ENCODE measurements around the gene CDKN1A. TPM values are rescaled to one million over a fixed set of nuclear protein-coding genes. Genes with fewer than 3 reads are reported as not detected.
"Not testable (repeated sequence)": the region's sequence is repeated elsewhere in the genome, so short reads cannot be mapped to it uniquely, and the experiment has no call there.

CDKN1A gene
- total RNA-seq, 1 experiment from 2014 or later = 67.4 TPM

- no peak for DNase-seq (ENCODE audit: low spot score)
Measured at GRCh38 chr6:36695414-36695813, 16.9 kb downstream of the CDKN1A start.

DNA sequence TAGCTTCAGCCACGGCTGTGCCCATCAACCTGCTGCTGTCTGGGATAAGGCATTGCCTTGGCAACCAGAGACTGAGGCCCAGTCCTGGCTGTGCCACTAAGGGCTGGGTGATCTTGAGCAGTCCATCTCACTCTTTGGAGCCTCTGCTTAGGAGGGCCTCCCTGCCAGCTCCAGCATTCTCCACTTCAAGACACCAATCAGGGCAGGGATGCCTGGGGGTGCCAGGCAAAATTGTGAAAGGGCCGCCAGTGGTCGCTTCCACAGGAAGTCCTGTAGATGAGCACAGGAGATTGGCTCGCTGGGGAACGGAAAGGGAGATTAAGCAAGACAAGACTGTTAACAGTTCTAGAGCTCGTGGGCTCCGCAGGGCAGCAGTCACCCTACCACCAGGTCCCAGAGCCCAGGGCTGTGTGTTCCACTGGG, 19.0 kb downstream of the CDKN1A start, which contains the start of gene RAB44:
RAB44 (plus strand) TSS at position 346 of the 423 bp plus-strand sequence. CDS start 6,410 bp downstream, outside the sequence.
- DNase-seq (ENCODE audit: low spot score) = no peak

- DNase-seq (ENCODE audit: low spot score) = no peak
Measured at GRCh38 chr6:36698196-36698595, 19.7 kb downstream of the CDKN1A start.

DNA sequence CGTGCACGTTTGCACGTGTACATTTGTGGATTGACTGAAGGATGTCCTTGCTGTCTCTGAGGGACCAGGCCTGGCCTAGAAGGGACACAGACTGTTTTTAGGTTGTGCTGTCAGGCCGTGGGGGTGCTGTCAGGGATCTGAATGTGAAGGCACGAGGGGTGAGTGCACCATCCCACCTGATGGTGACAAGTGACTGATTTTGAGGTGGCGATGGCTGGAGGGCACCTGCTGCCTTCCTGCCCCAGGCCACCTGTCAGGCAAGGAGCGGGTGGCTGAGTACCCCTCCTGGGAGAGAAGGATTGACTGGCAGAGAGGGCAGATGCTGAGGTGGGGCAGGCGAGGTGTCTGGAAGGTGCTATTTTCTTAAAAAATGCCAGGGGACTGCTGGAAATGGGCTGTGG, 20.4 kb downstream of the CDKN1A start:
- no peak for DNase-seq (ENCODE audit: low spot score)

GRCh38 chr6:36699348-36699747, 20.8 kb downstream of the CDKN1A start:
- DNase-seq (ENCODE audit: low spot score) = no peak

- DNase-seq (ENCODE audit: low spot score) = no peak
Measured at GRCh38 chr6:36700071-36700812, 21.7 kb downstream of the CDKN1A start.

DNA sequence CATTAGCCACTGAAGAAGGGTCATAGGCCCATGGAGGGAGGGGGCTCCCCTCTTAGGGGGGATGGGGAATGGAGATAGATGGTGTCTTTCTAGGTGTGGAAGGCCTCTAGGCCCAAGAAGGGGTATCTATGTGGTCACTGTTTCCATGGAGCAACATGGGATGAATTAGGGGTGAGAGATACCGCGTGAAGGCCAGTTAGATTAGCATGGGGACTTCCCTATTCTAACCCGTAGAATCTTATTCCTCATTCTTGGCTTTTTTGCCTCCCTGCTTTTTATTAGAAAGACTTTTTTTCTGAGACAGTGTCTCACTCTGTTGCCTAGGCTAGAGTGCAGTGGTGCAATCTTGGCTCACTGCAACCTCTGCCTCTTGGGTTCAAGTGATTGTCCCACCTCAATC, 22.3 kb downstream of the CDKN1A start:
- DNase-seq (ENCODE audit: low spot score) = no peak

DNA sequence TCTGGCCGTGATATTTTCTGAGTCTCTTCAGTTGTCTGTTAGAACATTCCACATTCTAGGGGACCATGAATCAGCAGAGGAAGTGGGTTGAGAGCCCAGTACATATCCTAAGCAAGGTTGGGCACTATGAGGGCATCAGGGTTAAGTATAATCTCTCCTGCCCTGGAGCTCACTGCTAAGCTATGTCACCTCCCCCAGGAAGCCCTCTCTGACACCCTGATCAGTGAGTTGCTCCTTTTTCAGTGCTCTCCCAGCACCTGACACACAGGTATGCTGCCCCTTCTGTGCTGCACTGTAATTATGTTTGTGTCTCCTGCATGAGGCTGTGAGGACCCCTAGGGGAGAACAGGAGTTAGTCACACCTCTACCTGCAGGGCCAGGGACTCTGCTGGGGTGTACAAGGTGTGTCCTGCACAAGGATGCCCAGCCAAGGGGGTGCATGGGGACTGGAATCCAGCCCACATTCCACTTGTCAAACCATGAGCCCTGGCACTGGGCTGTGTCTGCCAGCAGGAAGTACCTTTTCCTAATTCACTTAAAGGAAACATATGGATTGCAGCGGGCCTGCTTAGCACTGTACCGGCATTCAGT, 23.0 kb downstream of the CDKN1A start:
- peak; percentile 43 for DNase-seq (ENCODE audit: low spot score)

DNA sequence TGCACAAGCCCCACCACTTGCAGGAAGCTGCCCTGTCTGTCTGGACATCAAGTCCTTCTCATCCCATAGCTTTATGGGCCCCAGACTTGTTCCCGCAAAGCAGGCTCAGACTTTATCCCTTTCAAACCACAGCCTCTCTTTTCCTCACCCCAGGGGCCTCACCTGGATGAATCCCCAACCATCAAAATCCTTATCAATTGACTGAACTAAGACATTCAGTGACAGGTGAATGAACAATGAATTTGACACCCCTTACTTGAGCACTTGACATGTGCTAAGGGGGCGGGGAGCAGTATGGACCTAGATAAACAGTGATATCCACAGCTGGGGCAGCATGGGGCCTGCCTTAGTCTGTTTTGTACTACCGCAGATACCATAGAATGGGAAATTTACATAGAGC, 24.1 kb downstream of the CDKN1A start:
- DNase-seq (ENCODE audit: low spot score) = no peak

- DNase-seq (ENCODE audit: low spot score) = no peak
Measured at GRCh38 chr6:36703081-36703606, 24.6 kb downstream of the CDKN1A start.

GRCh38 chr6:36703982-36704381, 25.5 kb downstream of the CDKN1A start:
- no peak for DNase-seq (ENCODE audit: low spot score)

- not testable (repeated sequence) for DNase-seq (ENCODE audit: low spot score)
Measured at GRCh38 chr6:36704961-36705577, 26.6 kb downstream of the CDKN1A start.

DNA sequence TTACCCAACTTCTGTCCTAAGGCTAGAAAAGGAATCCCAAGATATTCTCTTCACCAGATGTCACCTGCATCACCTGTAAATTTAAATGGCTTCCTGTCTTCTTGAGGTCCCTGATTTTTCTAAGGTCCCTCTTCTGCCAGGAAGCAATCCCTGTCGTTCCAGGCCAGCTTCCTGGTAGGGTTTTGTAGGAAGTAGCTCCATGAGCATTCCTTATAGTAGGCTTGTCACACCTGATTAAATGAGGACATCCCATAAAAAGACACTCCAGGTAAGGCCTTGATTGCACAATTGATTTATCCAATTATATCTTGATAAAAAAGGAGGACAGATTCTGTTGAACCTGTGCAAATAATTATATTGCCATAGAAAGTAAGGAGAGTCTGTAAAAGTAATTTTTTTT, 27.8 kb downstream of the CDKN1A start:
- no peak for DNase-seq (ENCODE audit: low spot score)

DNA sequence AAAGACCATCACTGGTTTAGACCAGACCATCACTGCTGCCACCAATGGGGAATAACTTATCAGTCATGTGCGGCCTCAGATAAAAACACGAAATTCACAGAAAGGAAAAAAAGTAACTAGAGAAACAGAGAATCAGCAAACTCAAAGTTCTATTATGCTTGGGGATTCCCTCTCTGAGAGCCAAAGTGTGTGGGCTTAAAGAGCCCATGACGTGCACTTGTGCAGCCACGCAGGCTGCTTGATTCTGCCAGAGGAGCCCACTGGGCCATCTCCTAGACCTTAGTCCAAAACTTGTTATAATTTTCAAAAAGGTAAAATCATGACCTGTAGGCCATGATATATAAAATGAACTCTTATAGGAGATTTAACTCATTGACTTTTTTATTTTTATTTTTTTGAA, 34.3 kb downstream of the CDKN1A start:
- DNase-seq (ENCODE audit: low spot score) = no peak

DNA sequence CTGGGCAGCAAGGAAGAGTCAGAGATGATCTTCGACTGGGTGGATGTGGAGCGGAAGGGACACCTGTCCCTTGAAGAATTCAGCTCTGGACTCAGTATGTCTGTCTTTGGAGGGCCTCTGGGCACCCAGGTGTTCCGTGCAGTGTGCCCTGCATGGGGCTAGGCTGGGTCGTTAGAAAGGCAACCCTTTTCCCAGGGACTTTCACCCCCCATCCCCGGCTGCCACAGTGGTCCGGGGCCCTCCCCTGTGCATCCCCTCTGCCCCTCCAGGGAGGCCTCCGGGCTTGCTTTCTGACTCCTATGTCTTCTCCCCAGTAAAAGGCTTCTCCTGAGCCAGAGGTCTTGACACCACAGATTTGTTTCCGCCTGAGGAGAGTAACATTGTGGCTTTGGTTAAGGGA, 35.3 kb downstream of the CDKN1A start:
- DNase-seq (ENCODE audit: low spot score) = no peak

- no peak for DNase-seq (ENCODE audit: low spot score)
Measured at GRCh38 chr6:36714511-36714910, 36.0 kb downstream of the CDKN1A start.

GRCh38 chr6:36715469-36715868, 37.0 kb downstream of the CDKN1A start:
- no peak for DNase-seq (ENCODE audit: low spot score)

GRCh38 chr6:36716476-36717093, 38.1 kb downstream of the CDKN1A start:
- peak; percentile 19 for DNase-seq (ENCODE audit: low spot score)

DNA sequence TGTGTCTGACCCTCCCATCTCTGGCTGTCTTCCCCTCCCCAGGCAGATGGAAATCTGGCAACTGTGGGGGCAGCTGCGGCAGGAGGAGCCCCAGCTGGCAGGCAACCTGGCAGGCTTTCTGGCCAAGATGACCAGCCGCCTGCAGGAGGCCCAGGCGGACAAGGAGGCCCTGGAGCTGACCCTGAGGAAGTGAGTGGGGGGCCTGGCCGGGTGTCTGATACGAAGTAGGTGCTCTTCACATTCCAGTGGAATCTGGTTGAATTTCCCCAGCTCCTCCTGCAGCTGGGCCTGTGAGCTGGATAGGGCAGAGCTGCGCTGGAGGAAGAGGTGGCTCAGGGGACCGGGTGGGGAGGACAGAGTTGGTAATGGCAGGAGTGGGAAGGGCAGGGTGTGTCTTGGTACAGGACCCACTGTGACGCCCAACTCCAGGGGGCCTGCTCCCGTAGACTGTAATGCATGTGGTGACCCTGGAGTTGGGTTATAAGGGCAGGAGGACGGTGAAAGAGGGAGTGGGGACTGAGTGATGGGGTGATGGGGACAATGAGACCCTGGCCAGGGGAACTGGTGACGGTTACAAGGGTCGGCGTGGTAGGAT, 38.8 kb downstream of the CDKN1A start:
- DNase-seq (ENCODE audit: low spot score) = no peak

DNA sequence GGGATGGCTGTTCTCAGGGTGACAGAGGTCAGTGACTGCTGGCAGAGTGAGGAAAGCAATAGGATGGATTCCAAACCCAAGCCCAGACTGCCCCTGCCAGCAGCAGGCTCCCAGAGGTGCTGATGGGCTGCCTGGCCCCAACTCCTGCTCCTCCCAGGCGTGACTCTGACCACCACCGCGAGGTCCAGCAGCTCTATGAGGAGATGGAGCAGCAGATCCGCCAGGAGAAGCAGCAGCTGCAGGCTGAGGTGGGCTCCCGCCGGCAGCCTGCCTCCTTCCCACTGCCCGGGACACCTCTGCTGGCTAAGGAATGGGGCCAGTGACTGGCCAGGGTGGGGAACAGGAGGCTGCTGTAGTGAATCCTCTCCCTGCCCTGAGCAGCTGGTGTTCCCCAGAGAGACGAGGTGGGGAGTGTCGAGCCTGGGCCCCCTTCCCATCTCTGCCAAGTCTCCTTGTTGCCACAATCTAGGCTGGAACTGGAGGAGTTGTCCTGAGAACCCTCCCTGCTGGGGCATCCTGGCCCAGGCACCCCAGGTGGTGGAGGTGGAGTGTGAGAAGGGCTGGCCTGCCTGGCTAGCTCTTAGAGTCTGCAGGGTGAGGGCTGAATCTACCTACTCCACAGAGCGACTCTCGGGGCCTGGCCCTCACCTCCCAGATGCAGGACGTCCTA, 39.5 kb downstream of the CDKN1A start:
- DNase-seq (ENCODE audit: low spot score) = no peak

GRCh38 chr6:36718560-36718959, 40.0 kb downstream of the CDKN1A start:
- DNase-seq (ENCODE audit: low spot score) = no peak
